Mesothelial cell of epicardium (in vitro differentiated cells): ENCODE results near the gene LY6G5B. TPM values are rescaled to one million over a fixed set of nuclear protein-coding genes. Genes with fewer than 3 reads are reported as not detected.

Experiments
- DNase-seq, 2 experiments: peaks; one replicate each; pipeline ENCODE4 v3.0.0; 2021; ENCODE audit warnings: low spot score in 2 of 2; ENCODE audit not compliant: unreplicated experiment in 2 of 2
- H3K27ac Mint-ChIP-seq: 2 replicates; pipeline ENCODE4 v1.8.0; 2021; ENCODE audit warnings: mixed read lengths
- H3K27me3 Mint-ChIP-seq: 2 replicates; pipeline ENCODE4 v1.8.0; 2021; ENCODE audit warnings: low read depth, mixed read lengths
- H3K36me3 Mint-ChIP-seq: 2 replicates; pipeline ENCODE4 v1.8.0; 2021; ENCODE audit warnings: mixed read lengths
- H3K4me1 Mint-ChIP-seq: 2 replicates; pipeline ENCODE4 v1.8.0; 2021; ENCODE audit warnings: mixed read lengths
- H3K4me3 Mint-ChIP-seq: 2 replicates; pipeline ENCODE4 v1.8.0; 2021; ENCODE audit warnings: mild to moderate bottlenecking, moderate library complexity, mixed read lengths
- H3K9me3 Mint-ChIP-seq: 2 replicates; pipeline ENCODE4 v1.8.0; 2021; ENCODE audit warnings: mixed read lengths
- CTCF ChIP-seq: fragments of 200-600 bp; sonication (generic); IDR thresholded peaks from one replicate; pipeline ENCODE4 v1.5.0; 2021; ENCODE audit warnings: antibody characterized with exemption; ENCODE audit not compliant: unreplicated experiment
- total RNA-seq: library from RNA; stranded (reverse); gene quantifications from 3 replicates; pipeline ENCODE4 v1.2.1, GENCODE V29; 2021

The LY6G5B gene
- total RNA-seq, 1 donor from 2014 or later = 36.5 TPM

GRCh38 chr6:31661262-31662123 is 8.3 kb upstream of the LY6G5B start:
- Mint-ChIP-seq H3K27ac (peak overlapping the region; percentile 94), H3K36me3 (peaks cover 4% of the 10 kb centered on the region), H3K27me3 (no peaks in the 10 kb centered on the region), H3K4me3 (peak overlapping the region; percentile 86), H3K4me1 (peaks cover 63% of the 10 kb centered on the region), H3K9me3 (no peaks in the 10 kb centered on the region)
- no peak for DNase-seq
- no peak for TF ChIP-seq CTCF

- H3K9me3 Mint-ChIP-seq = no peaks in the 10 kb centered on the region
- no peaks in the 10 kb centered on the region for H3K27me3 Mint-ChIP-seq
- peak overlapping the region; percentile 53 for H3K27ac Mint-ChIP-seq
- peaks cover 69% of the 10 kb centered on the region for H3K4me1 Mint-ChIP-seq
- peak overlapping the region; percentile 36 for H3K4me3 Mint-ChIP-seq
- no peak for TF ChIP-seq CTCF
- DNase-seq = no peak
- peaks cover 6% of the 10 kb centered on the region for H3K36me3 Mint-ChIP-seq
Measured at GRCh38 chr6:31662124-31662723, 7.6 kb upstream of the LY6G5B start.

- Mint-ChIP-seq H3K9me3 (no peaks in the 10 kb centered on the region), H3K4me3 (peak overlapping the region; percentile 86), H3K4me1 (peaks cover 65% of the 10 kb centered on the region), H3K27ac (peak overlapping the region; percentile 95), H3K27me3 (no peaks in the 10 kb centered on the region), H3K36me3 (peaks cover 10% of the 10 kb centered on the region)
- DNase-seq = no peak
- no peak for TF ChIP-seq CTCF
Measured at GRCh38 chr6:31663126-31663960, 6.4 kb upstream of the LY6G5B start.

- peak overlapping the region; percentile 86 for H3K4me3 Mint-ChIP-seq
- peaks cover 58% of the 10 kb centered on the region for H3K4me1 Mint-ChIP-seq
- DNase-seq = no peak
- H3K9me3 Mint-ChIP-seq = no peaks in the 10 kb centered on the region
- H3K36me3 Mint-ChIP-seq = peaks cover 10% of the 10 kb centered on the region
- no peaks in the 10 kb centered on the region for H3K27me3 Mint-ChIP-seq
- peak overlapping the region; percentile 95 for H3K27ac Mint-ChIP-seq
- TF ChIP-seq CTCF = no peak
Measured at GRCh38 chr6:31663961-31664789, 5.6 kb upstream of the LY6G5B start.
